NCI-H748 (cell line): ENCODE results near the gene FBXO15.

ENCODE experiments used
- DNase-seq: peaks from one replicate; lab custom pipeline; 2025; ENCODE audit not compliant: unreplicated experiment; lab: John Stamatoyannopoulos, UW

Gene FBXO15

DNA sequence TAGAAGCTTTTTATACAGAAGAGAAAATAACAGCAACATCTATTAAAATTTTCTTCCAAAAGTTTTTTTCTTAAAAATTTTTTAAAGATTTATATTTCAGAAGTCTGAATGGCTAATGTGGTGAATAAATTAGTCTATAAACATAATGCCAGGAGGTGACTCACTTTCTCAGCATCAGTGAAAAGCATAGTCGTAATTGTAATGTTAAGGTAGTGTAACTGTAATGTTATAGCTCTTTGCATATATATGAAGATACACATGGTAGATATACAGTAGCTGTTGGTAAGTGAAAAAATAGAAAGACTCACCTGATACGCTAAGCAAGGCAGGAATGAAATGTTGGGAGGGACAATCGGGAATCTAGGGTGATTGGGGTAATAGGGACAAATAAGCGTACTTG, 6.2 kb upstream of the FBXO15 start:
- DNase-seq = no peak

DNA sequence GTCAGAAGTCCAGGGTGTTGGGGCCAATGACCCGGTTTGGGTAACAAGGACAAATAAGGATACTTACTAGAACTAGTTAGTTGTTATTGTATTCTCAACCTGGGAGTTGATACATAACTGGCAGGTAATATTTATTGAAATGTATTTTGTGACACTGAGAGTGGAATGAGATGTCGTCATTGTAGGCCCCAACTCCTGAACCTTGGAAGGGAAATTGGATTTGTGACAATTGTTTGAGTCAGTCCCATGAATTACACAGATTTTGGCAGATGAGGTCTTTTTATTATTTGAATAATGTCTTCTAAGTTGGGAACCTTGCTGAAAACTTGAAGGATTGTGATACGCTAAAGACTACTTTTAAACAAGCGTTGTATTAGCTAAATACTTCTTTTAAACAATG, 5.7 kb upstream of the FBXO15 start:
- DNase-seq = no peak

DNA sequence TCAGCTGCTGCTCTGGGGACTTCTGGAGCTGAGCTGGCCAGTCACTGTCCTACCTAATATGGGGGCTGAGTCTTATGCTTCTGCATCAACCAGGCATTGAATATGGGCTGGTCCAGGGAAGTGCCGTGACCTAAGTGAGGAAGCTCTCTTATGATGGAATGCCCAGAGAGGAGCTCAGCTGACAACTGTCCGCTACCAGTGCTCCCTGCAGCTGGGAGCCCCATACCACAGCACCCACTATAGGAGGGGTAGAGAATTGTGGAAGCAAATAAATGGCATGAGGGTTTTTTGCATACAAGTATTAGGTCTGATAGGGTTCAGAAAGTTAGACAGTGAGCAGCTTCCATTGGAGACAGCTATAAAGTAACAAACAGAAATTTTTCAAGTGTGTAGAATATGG, 5.2 kb upstream of the FBXO15 start:
- no peak for DNase-seq

DNA sequence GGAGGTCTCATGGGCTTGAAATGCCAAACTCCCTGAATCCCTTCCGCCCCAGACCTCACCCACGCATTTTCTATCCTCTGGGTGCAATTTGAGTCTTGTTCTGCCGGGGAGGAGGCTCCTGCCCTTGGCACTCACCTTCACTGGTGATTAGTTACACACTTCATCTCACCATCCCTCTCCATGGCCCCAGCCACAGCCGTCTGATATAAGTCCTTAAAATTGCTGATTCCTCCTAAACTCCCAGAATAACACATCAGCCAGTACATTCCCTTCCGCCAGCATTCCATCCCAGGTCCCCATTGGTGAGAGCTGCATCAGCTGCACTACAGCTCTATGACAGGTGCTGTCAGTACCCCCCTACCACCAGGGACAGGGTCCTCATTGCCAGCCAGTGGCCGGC, 4.6 kb upstream of the FBXO15 start:
- DNase-seq = no peak

DNA sequence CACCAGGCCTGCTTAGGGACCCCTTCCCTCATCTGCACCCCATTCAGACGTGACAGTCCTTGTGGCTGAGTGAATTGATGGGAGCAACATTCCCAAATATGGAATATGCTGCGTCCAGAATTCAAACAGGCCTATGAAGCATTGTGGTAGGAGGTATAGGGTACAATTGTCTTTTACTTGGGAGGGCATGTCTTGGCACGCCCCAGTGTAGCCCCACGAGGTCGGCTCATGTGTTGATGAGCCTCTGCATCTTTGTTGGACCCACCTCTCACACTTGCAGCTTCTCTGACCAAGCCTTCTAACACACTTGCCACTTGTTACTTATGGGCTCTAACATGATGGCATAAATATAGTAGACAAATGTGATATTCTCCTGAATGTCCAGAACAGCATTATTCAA, 2.2 kb upstream of the FBXO15 start:
- DNase-seq = peak; percentile 29

DNA sequence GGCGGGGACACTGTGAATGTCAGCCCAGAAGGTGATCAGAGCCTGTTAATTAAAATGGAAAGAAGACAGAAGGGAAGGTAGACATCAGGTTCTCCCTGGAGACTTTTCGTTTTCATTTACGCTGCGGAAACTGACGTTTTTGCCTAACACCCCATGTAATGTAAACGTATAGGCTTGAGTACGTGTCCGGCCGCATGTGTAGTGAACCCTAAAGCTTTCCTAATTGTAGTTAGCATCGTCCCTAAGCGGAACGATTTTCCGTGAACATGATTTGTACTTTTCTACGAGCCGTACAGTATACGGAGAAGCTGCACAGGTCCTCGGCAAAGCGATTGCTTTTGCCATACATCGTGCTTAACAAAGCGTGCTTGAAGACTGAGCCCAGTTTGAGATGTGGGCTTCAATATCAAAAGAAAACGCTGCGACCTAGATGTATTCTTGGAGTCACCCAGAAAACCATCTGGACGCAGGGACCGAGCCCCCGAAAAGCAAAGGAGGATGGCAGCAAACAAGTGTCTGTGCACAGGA, 973 bp upstream of the FBXO15 start:
- DNase-seq = peak; percentile 59

DNA sequence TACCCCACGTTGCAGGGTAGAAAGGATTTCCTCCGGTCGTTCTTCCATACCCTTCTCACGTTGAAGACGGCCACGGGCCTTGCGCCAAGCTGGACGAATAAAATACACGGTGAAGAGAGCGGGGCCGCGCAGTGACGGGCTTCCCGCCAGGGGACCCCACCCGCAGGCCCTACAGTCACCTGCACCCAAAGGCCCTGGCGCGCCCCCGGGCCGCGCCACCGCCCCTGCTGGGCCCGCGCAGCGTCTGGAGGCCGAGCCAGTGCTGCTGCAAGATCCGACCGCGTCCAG, 199 bp downstream of the FBXO15 start:
- DNase-seq = no peak

DNA sequence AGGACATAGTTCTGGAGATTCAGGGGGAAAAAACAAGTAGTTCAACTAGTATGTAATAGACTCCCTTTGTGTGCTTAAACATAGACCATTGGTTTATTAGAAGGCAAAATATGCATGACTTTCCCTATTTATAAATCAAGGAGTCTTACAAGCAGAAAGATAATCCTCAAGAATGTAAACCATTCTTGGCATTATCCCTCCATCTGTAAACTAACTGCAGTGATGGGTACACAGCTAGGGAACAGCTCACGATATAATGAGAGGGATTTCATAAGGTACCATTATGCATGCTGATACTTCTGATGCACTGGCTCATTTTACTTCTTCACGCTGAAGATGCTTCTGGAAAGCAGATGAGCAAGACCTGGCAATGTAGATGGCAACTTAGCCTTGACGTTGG, 878 bp downstream of the FBXO15 start:
- DNase-seq = no peak

DNA sequence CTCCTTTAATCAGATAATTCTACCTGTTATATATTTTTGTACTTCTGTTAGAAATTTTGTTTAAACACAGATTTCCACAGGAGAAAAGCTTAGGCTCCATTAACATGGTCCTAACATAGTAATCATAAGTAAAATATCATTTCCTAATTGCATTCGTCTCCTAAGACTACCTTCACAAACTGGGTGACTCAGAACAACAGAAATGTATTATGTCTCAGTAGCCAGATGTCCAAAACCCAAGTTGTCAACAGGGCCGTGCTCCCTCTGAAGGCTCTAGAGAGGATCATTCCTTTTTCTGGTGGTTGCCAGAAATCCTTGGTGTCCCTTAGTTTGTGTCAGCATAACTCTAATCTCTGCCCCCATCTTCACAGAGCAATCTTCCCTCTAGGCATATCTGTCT, 5.4 kb downstream of the FBXO15 start:
- no peak for DNase-seq

DNA sequence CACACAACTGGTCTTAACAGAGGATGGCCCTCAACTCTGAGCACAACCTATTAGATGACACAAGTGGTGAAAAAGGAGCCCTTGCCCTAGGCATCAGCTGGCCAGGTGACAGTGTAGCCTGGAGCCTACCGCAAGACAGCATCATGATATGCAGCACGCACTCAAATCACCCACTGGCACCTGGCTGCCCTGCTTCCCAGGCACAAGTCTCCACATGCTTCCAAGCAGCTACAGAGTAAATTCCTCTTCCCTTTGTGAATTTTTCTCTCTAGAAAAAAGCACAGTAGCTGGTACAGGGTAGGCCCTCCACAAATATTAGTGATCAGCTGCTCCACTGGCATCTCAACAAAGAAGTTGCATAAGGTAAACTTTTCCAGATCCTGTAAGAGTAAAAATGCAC, 6.0 kb downstream of the FBXO15 start:
- no peak for DNase-seq

DNA sequence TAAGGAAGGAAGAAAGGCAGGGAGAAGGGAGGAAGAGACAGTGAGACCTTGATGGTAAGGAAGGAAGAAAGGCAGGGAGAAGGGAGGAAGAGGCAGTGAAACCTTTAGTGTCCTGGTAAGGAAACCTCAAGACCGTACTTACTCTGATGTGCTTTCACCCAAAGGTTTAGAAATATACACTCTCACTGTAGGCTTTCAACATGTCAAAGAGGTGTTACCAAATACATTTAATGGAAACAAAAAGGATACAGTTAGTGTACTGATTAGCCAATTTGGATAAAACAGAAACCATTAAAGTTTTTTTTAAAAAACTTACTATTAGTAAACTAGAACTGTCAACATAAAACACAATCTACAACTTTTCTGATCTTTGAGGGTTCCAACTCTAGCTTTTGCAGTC, 7.1 kb downstream of the FBXO15 start:
- no peak for DNase-seq

DNA sequence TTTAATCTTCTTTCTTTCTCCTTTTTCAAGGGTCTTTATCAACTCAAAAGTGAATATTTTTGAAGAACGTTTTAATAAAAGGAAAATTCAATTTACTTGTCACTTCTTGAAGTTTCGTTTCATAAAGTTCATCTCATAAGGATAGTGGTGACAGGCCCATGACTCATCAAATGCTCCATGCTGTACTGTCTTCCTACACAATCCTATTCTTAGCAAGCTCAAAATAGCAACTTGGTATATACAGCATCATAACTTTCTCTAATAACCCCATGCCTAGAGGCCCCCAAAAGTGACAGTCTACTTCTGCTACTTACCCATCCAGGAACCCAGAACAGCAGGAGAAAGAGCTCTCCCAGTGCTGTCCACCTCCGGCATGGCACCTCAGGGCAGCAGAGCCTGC, 7.7 kb downstream of the FBXO15 start:
- no peak for DNase-seq

DNA sequence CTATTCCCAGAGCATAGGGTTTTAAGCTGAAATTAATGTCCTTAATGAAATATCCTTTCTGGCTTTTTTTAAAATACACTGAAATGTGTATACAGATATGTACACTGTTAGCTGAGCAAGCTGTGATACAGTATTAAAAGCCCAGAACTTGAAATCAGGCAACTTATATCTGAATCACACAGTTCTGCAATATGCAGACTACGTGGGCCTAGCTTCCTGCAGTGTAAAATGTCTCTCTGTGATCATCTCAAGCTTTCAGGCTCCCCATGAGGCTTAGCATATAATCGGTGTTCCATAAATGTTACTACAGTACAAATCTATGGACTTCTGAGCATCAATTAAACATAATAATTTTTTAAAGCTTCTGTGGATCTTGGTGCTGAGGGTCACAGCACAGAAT, 8.2 kb downstream of the FBXO15 start:
- DNase-seq = no peak

DNA sequence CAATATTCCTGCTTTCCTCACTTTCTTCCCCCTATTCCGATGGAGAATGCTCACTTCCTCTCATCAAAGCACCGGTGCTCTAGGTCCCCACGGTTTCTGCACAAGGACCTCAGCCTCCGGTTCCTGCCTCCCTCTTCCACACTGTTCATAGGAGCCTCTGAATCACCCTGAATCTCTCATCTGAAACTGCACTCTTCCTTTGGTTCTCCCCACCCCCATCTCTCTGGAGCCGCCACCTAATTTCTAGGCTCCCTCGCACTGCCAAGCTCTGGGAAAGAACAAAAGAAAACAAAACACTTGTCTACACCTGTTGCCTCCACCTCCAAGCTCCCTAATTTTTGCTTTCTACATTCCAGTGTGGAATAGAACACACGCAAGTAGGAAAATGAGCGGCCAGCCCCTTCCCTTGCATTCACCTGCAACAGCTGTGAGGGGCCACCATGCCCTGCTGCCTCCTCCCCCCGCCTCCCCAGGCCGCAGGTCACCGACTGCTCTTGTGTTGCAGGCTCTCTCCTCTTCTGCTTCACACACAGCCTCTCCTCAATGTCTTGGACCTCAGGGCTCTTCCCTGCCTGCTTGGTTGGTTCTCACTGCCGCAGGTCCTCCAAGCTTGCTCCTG, 9.6 kb downstream of the FBXO15 start:
- DNase-seq = no peak

DNA sequence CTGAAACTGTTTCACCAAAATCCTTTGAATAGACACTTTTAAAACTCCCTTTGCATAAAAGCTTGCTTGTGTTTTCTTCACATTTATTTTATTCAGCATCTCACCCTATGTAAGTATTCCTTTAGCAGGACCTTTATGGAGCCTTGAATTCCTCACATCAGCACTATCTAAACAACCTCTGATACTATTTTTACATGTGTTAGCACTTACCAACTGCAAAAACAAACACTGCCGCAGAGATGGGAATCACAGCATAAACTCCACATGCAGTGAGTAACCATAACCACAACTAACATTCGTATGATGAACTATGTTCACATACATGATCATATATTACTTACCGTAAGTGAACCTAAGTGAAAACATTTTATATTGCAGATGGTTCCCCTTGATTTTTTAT, 15.4 kb downstream of the FBXO15 start:
- no peak for DNase-seq

DNA sequence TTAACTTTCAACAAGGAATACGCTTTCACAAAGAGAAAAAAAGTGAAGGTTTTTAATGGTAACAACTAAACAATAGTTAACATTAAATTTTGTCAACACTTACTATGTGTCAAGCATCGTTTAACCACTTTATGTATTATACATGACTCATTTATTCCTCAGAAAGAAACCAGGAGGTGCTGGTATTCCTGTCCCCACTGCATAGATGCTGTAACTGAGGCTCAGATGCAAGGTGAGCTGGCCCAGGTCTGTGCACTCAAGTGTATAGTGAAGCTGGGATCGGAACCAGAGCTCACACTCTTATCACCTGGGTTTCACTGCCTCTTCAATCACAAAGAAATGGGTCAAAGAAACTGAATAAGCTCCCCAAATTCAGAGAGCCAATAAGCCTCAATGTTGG, 16.5 kb downstream of the FBXO15 start:
- DNase-seq = no peak

DNA sequence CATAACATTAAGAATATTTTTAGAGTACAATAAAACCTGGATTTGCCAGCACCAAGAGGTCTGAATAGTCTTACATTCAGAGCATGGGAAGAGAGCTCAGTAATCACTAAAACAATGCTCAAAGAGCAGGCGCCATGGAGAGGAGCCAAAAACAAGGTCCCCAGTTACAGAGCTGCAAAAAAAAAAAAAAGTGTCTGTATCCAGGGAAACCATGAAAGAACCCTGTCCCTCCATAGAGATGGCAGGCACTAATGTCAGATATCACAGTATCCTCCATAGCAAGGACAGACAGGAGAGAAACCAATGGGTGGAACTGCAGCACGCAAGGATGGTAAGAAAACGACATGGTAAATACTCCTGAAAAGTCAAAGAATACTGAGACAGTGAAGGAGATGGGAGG, 19.5 kb downstream of the FBXO15 start:
- DNase-seq = peak; percentile 28

DNA sequence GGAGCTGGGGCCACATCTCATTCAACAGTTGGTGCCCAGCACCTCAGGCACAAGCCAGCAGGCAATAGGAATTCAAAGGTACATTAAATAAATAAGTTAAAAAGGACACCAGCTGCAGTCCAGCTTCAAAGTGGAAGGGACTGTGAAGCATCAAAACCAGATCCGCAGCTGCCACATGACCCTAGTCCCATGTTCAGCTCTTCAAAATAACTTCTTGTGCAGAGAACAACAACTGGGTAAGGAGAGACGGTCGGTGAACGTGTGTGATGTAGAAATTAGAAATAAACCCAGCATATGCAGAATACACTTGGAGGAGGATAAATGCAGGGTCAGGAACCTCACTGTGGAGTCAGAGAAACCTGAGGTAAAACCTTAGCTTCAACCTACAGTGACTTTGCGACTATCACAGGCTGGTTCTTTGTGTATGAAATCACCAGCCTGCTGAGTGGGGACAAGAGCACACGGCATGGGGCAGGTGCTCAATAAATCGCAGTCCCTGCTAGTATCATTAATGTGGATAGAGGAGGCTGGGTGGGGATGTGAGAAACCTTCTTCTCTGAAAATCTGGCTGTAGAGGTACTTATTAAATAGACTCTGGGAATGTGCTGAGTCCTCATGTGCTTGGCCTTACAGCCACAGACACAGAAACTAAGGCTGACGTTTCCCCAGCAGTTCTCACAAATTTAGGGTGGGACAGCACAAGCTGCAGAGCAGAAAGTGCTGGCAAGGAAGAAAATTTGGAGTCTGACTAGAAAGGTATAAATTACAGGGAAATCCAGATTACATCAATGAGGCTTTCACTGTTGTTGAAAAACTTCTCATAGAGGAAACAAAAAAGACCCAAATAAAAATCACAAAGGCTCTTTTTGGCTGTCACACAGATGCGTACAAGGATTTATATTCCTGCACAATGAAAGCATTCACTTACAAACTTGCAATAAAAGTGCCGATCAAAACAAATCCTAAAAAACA, 20.7 kb downstream of the FBXO15 start:
- peak; percentile 16 for DNase-seq

DNA sequence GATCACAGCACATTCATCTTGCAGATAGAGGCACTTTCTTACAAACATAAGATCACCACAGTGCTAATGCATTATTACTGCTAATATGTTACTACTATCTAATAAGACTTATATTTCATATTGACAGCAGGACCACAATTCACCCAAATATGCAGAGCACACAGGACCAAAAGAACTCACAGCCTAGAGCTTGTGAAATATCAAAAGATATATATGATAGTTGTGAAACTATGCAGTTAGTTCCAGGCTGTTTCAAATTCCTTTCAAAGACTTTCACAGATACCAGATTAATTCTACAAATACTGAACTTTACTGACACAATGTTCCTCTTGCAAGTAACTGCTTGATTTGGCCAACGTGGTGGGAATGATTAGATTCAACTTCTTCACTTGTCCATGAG, 23.0 kb downstream of the FBXO15 start:
- DNase-seq = no peak

DNA sequence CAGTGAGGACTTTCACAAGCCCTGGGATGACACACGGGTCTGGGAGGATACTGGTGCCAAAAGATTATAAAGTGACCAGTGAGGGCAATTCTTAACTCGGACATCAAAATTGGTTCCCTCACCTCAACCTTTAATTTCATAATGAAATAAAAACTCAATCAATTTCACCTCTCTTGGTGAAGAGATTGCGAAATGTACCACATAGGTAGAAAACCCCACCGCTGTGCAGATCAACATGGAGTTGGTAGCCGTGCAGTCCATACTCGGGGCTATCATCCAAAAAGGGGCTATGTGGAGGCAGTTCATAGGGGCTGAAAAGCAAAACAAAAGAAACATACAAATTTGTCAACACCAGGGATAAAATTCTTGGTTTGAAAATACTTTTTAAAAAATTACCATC, 24.4 kb downstream of the FBXO15 start:
- DNase-seq = no peak

DNA sequence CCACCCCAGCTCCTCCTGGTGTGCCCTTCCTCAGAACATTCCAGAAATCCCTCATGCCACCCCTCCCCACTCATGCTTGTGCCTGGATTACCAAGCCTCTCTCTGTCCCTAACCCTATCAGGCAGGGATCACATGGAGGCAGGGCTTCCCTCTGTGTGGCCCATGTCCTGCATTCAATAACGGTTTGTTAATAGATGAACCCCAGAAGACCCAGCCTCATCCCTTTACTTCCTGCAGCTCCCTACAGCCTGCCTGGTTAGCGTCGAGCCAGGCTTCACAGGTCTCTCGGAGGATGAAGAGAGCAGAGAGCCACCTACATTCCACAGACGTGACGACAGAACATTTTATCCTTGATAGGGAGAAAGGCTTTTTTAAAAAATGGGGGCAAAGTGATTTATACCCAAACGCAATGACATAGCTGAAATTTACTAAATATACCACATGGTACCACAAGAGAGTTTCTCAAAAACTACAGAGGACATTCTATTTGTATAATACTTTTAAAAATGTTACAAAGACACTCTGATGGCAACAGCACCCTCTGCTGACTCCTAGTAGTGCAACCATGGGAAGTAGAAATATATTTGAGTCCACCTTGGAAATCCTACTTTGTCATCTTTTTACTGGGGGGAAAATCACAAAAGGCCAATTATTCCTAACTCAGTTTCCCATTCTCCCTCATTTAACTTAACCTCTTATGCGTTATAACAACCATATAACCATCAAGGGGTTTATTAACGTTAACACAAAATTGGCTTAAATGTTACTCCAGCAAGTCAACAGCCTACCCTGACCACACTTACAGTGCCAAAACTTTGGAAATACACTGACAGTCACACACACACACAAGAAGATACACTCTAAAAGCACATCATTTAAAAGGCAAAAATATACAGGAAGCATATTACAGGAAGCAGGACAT, 30.7 kb downstream of the FBXO15 start:
- DNase-seq = peak; percentile 50

DNA sequence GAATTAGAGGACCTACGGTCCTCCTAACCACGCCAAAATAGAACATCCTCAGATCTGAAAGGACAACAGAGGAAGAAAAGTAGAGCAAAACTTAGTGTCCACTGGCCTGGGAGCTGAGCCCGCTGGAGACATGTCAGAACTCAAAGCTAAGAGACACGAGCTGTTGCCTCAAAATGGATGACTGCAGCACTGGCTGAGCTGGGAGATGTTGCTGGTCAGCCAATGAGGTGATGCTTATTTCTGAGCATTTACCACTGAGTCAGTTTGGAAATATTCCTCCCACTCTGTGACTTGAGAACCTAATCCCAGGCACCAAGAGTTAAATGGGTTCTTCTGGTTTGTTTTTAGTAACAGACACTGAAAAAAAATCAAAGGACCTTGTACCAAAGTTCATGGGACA, 32.6 kb downstream of the FBXO15 start:
- DNase-seq = no peak
